ENCODE results near the gene SSUH2. TPM values are rescaled to one million over a fixed set of nuclear protein-coding genes. Genes with fewer than 3 reads are reported as not detected.
A peak's percentile ranks its signal among the peaks of the same experiment; 100 is the strongest.

The SSUH2 gene
- total RNA-seq, 1 donor from 2014 or later = 0.52 TPM

GRCh38 chr3:8640223-8640622 lies 4.4 kb downstream of the SSUH2 start:
- Histone ChIP-seq H3K27me3 (ENCODE audit: control insufficient read depth in 3 of 3, insufficient read depth in 3 of 3, low read length in 3 of 3) (peaks cover 0 to 2% (median 0%) of the 10 kb centered on the region in 3 donors), H3K9ac (ENCODE audit: low read depth in 1 of 3, low read length in 3 of 3) (no peak overlapping the region), H3K27ac (ENCODE audit: low read depth, low read length) (no peak overlapping the region), H3K4me1 (ENCODE audit: control insufficient read depth in 3 of 3, insufficient read depth in 3 of 3, low read length in 3 of 3) (peaks cover 0 to 5% (median 0%) of the 10 kb centered on the region in 3 donors), H3K4me3 (ENCODE audit: low read length in 3 of 3) (no peak overlapping the region), H3K9me3 (ENCODE audit: control insufficient read depth in 3 of 3, low read length in 3 of 3) (peaks cover 0 to 2% (median 0%) of the 10 kb centered on the region in 3 donors), H3K36me3 (ENCODE audit: control insufficient read depth in 3 of 3, insufficient read depth in 3 of 3, low read length in 3 of 3) (no peaks in the 10 kb centered on the region)

- no peak overlapping the region for H3K4me3 ChIP-seq (ENCODE audit: low read length in 3 of 3)
- no peaks in the 10 kb centered on the region for H3K36me3 ChIP-seq (ENCODE audit: control insufficient read depth in 3 of 3, insufficient read depth in 3 of 3, low read length in 3 of 3)
- no peak overlapping the region for H3K9ac ChIP-seq (ENCODE audit: low read depth in 1 of 3, low read length in 3 of 3)
- peaks cover 0 to 2% (median 0%) of the 10 kb centered on the region in 3 donors for H3K27me3 ChIP-seq (ENCODE audit: control insufficient read depth in 3 of 3, insufficient read depth in 3 of 3, low read length in 3 of 3)
- peaks cover 0 to 2% (median 0%) of the 10 kb centered on the region in 3 donors for H3K9me3 ChIP-seq (ENCODE audit: control insufficient read depth in 3 of 3, low read length in 3 of 3)
- H3K4me1 ChIP-seq (ENCODE audit: control insufficient read depth in 3 of 3, insufficient read depth in 3 of 3, low read length in 3 of 3) = peaks cover 0 to 5% (median 0%) of the 10 kb centered on the region in 3 donors
- H3K27ac ChIP-seq (ENCODE audit: low read depth, low read length) = no peak overlapping the region
These were observed 5.0 kb downstream of the SSUH2 start for GRCh38 chr3:8639659-8640000.

- Histone ChIP-seq H3K9me3 (ENCODE audit: control insufficient read depth in 3 of 3, low read length in 3 of 3) (peaks cover 0 to 2% (median 0%) of the 10 kb centered on the region in 3 donors), H3K27me3 (ENCODE audit: control insufficient read depth in 3 of 3, insufficient read depth in 3 of 3, low read length in 3 of 3) (peaks cover 0 to 2% (median 0%) of the 10 kb centered on the region in 3 donors), H3K9ac (ENCODE audit: low read depth in 1 of 3, low read length in 3 of 3) (no peak overlapping the region), H3K27ac (ENCODE audit: low read depth, low read length) (peak overlapping the region; percentile 5), H3K36me3 (ENCODE audit: control insufficient read depth in 3 of 3, insufficient read depth in 3 of 3, low read length in 3 of 3) (no peaks in the 10 kb centered on the region), H3K4me1 (ENCODE audit: control insufficient read depth in 3 of 3, insufficient read depth in 3 of 3, low read length in 3 of 3) (peaks cover 0 to 5% (median 0%) of the 10 kb centered on the region in 3 donors), H3K4me3 (ENCODE audit: low read length in 3 of 3) (peak overlapping the region in 1 of 3 donors; percentile 24)
These were observed 5.5 kb downstream of the SSUH2 start for GRCh38 chr3:8638994-8639658.

- no peaks in the 10 kb centered on the region for H3K36me3 ChIP-seq (ENCODE audit: control insufficient read depth in 3 of 3, insufficient read depth in 3 of 3, low read length in 3 of 3)
- H3K27me3 ChIP-seq (ENCODE audit: control insufficient read depth in 3 of 3, insufficient read depth in 3 of 3, low read length in 3 of 3) = peaks cover 0 to 2% (median 0%) of the 10 kb centered on the region in 3 donors
- H3K27ac ChIP-seq (ENCODE audit: low read depth, low read length) = no peak overlapping the region
- no peak overlapping the region for H3K4me3 ChIP-seq (ENCODE audit: low read length in 3 of 3)
- no peak overlapping the region for H3K9ac ChIP-seq (ENCODE audit: low read depth in 1 of 3, low read length in 3 of 3)
- peaks cover 0 to 2% (median 0%) of the 10 kb centered on the region in 3 donors for H3K9me3 ChIP-seq (ENCODE audit: control insufficient read depth in 3 of 3, low read length in 3 of 3)
- H3K4me1 ChIP-seq (ENCODE audit: control insufficient read depth in 3 of 3, insufficient read depth in 3 of 3, low read length in 3 of 3) = peaks cover 0 to 5% (median 0%) of the 10 kb centered on the region in 3 donors
These were observed 7.2 kb downstream of the SSUH2 start for GRCh38 chr3:8637348-8637747.

GRCh38 chr3:8635631-8636030 lies 9.0 kb downstream of the SSUH2 start:
- peaks cover 0 to 5% (median 0%) of the 10 kb centered on the region in 3 donors for H3K4me1 ChIP-seq (ENCODE audit: control insufficient read depth in 3 of 3, insufficient read depth in 3 of 3, low read length in 3 of 3)
- no peak overlapping the region for H3K4me3 ChIP-seq (ENCODE audit: low read length in 3 of 3)
- no peaks in the 10 kb centered on the region for H3K36me3 ChIP-seq (ENCODE audit: control insufficient read depth in 3 of 3, insufficient read depth in 3 of 3, low read length in 3 of 3)
- no peak overlapping the region for H3K9ac ChIP-seq (ENCODE audit: low read depth in 1 of 3, low read length in 3 of 3)
- H3K9me3 ChIP-seq (ENCODE audit: control insufficient read depth in 3 of 3, low read length in 3 of 3) = peaks cover 0 to 2% (median 0%) of the 10 kb centered on the region in 3 donors
- no peak overlapping the region for H3K27ac ChIP-seq (ENCODE audit: low read depth, low read length)
- peaks cover 0 to 2% (median 0%) of the 10 kb centered on the region in 3 donors for H3K27me3 ChIP-seq (ENCODE audit: control insufficient read depth in 3 of 3, insufficient read depth in 3 of 3, low read length in 3 of 3)

GRCh38 chr3:8635125-8635524 lies 9.5 kb downstream of the SSUH2 start:
- Histone ChIP-seq H3K27me3 (ENCODE audit: control insufficient read depth in 3 of 3, insufficient read depth in 3 of 3, low read length in 3 of 3) (peaks cover 0 to 2% (median 0%) of the 10 kb centered on the region in 3 donors), H3K27ac (ENCODE audit: low read depth, low read length) (no peak overlapping the region), H3K9ac (ENCODE audit: low read depth in 1 of 3, low read length in 3 of 3) (no peak overlapping the region), H3K9me3 (ENCODE audit: control insufficient read depth in 3 of 3, low read length in 3 of 3) (peaks cover 0 to 2% (median 0%) of the 10 kb centered on the region in 3 donors), H3K36me3 (ENCODE audit: control insufficient read depth in 3 of 3, insufficient read depth in 3 of 3, low read length in 3 of 3) (no peaks in the 10 kb centered on the region), H3K4me3 (ENCODE audit: low read length in 3 of 3) (no peak overlapping the region), H3K4me1 (ENCODE audit: control insufficient read depth in 3 of 3, insufficient read depth in 3 of 3, low read length in 3 of 3) (peaks cover 0 to 5% (median 0%) of the 10 kb centered on the region in 3 donors)

GRCh38 chr3:8632402-8633237 lies 12.0 kb downstream of the SSUH2 start:
- Histone ChIP-seq H3K27me3 (ENCODE audit: control insufficient read depth in 3 of 3, insufficient read depth in 3 of 3, low read length in 3 of 3) (no peaks in the 10 kb centered on the region), H3K9ac (ENCODE audit: low read depth in 1 of 3, low read length in 3 of 3) (no peak overlapping the region), H3K36me3 (ENCODE audit: control insufficient read depth in 3 of 3, insufficient read depth in 3 of 3, low read length in 3 of 3) (no peaks in the 10 kb centered on the region), H3K4me3 (ENCODE audit: low read length in 3 of 3) (no peak overlapping the region), H3K27ac (ENCODE audit: low read depth, low read length) (no peak overlapping the region), H3K9me3 (ENCODE audit: control insufficient read depth in 3 of 3, low read length in 3 of 3) (peaks cover 0 to 2% (median 0%) of the 10 kb centered on the region in 3 donors), H3K4me1 (ENCODE audit: control insufficient read depth in 3 of 3, insufficient read depth in 3 of 3, low read length in 3 of 3) (peaks cover 3 to 11% (median 10%) of the 10 kb centered on the region in 3 donors)

- H3K4me1 ChIP-seq (ENCODE audit: control insufficient read depth in 3 of 3, insufficient read depth in 3 of 3, low read length in 3 of 3) = peaks cover 3 to 11% (median 10%) of the 10 kb centered on the region in 3 donors
- H3K4me3 ChIP-seq (ENCODE audit: low read length in 3 of 3) = no peak overlapping the region
- H3K27ac ChIP-seq (ENCODE audit: low read depth, low read length) = no peak overlapping the region
- H3K9ac ChIP-seq (ENCODE audit: low read depth in 1 of 3, low read length in 3 of 3) = no peak overlapping the region
- H3K27me3 ChIP-seq (ENCODE audit: control insufficient read depth in 3 of 3, insufficient read depth in 3 of 3, low read length in 3 of 3) = no peaks in the 10 kb centered on the region
- H3K9me3 ChIP-seq (ENCODE audit: control insufficient read depth in 3 of 3, low read length in 3 of 3) = peaks cover 0 to 2% (median 0%) of the 10 kb centered on the region in 3 donors
- no peaks in the 10 kb centered on the region for H3K36me3 ChIP-seq (ENCODE audit: control insufficient read depth in 3 of 3, insufficient read depth in 3 of 3, low read length in 3 of 3)
These were observed 12.9 kb downstream of the SSUH2 start for GRCh38 chr3:8631661-8632060.

- no peaks in the 10 kb centered on the region for H3K27me3 ChIP-seq (ENCODE audit: control insufficient read depth in 3 of 3, insufficient read depth in 3 of 3, low read length in 3 of 3)
- H3K4me1 ChIP-seq (ENCODE audit: control insufficient read depth in 3 of 3, insufficient read depth in 3 of 3, low read length in 3 of 3) = peaks cover 3 to 12% (median 11%) of the 10 kb centered on the region in 3 donors
- no peaks in the 10 kb centered on the region for H3K36me3 ChIP-seq (ENCODE audit: control insufficient read depth in 3 of 3, insufficient read depth in 3 of 3, low read length in 3 of 3)
- H3K9ac ChIP-seq (ENCODE audit: low read depth in 1 of 3, low read length in 3 of 3) = no peak overlapping the region
- peak overlapping the region; percentile 26 for H3K27ac ChIP-seq (ENCODE audit: low read depth, low read length)
- H3K4me3 ChIP-seq (ENCODE audit: low read length in 3 of 3) = peak overlapping the region in 1 of 3 donors; percentile 7
- H3K9me3 ChIP-seq (ENCODE audit: control insufficient read depth in 3 of 3, low read length in 3 of 3) = no peaks in the 10 kb centered on the region
These were observed 15.2 kb downstream of the SSUH2 start for GRCh38 chr3:8629151-8630021.
